ENCODE data around the gene FGD6. TPM values are rescaled to one million over a fixed set of nuclear protein-coding genes. Genes with fewer than 3 reads are reported as not detected.

FGD6 gene
- total RNA-seq, 4 donors from 2014 or later: 25.8 to 46.5 (median 36.3) TPM

DNA sequence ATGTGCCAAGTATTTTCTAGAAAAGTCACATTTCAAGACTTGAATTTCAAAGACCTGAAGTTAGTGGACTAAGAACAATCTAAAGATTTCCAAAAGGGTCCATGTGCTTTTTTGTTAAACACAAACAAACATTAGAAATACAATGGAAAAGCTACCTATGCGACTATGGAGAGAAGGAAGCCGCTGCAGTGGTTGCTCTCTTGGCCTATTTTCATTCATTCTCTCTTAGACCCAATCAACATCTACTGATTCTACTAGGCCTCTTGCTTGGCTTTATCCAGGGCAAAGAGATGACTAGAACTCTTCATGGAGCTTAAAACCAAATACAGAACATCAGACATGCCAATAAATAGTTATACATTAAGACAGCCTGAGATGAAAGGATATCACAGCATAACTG is 9.9 kb downstream of the FGD6 start:
- H3K4me3 ChIP-seq: no peak overlapping the region
- WGBS, 2 donors (ENCODE audit: low coverage in 1 of 2): 79 to 100% methylated on average over 2 of the region's 2 CpGs
- peaks cover 11 to 42% (median 14%) of the 10 kb centered on the region in 3 donors for H3K4me1 ChIP-seq
- TF ChIP-seq, protein P1, sequence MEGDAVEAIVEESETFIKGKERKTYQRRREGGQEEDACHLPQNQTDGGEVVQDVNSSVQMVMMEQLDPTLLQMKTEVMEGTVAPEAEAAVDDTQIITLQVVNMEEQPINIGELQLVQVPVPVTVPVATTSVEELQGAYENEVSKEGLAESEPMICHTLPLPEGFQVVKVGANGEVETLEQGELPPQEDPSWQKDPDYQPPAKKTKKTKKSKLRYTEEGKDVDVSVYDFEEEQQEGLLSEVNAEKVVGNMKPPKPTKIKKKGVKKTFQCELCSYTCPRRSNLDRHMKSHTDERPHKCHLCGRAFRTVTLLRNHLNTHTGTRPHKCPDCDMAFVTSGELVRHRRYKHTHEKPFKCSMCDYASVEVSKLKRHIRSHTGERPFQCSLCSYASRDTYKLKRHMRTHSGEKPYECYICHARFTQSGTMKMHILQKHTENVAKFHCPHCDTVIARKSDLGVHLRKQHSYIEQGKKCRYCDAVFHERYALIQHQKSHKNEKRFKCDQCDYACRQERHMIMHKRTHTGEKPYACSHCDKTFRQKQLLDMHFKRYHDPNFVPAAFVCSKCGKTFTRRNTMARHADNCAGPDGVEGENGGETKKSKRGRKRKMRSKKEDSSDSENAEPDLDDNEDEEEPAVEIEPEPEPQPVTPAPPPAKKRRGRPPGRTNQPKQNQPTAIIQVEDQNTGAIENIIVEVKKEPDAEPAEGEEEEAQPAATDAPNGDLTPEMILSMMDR (IDR thresholded peaks at IDR 0.05): no peak
- TF ChIP-seq POLR2A (IDR thresholded peaks at IDR 0.05): no peak
- TF ChIP-seq POLR2AphosphoS5 (IDR thresholded peaks at IDR 0.05): no peak
- no peak for TF ChIP-seq EP300 (IDR thresholded peaks at IDR 0.05)
- H3K27ac ChIP-seq: no peak overlapping the region
- no peaks in the 10 kb centered on the region for H3K9me3 ChIP-seq
- H3K36me3 ChIP-seq: no peaks in the 10 kb centered on the region
- no peak for ATAC-seq
- H3K27me3 ChIP-seq: no peaks in the 10 kb centered on the region

DNA sequence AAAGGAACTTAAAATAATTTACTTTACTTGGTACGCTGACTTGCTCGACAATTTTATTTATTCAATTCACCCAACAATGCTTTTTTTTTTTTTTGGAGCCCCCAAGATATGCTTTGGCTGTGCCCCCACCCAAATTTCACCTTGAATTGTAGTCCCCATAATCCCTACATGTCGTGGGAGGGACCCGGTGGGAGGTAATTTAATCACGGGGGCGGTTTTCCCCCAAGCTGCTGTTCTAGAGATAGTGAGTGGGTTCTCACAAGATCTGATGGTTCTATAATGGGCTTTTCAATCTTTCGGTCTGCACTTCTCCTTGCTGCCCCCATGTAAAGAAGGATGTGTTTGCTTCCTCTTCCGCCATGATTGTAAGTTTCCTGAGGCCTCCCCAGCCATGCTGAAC is 10.4 kb downstream of the FGD6 start:
- 92 to 96% methylated on average over 6 to 8 of the region's 8 CpGs for WGBS, 2 donors (ENCODE audit: low coverage in 1 of 2)
- ATAC-seq: no peak
- H3K4me1 ChIP-seq: peaks cover 11 to 47% (median 14%) of the 10 kb centered on the region in 3 donors
- TF ChIP-seq EP300 (IDR thresholded peaks at IDR 0.05): no peak
- no peak for TF ChIP-seq POLR2A (IDR thresholded peaks at IDR 0.05)
- no peak for TF ChIP-seq POLR2AphosphoS5 (IDR thresholded peaks at IDR 0.05)
- TF ChIP-seq, protein P1 (IDR thresholded peaks at IDR 0.05): no peak
- H3K27ac ChIP-seq: peak overlapping the region in 1 of 4 donors; percentile 77
- H3K4me3 ChIP-seq: no peak overlapping the region
- no peaks in the 10 kb centered on the region for H3K9me3 ChIP-seq
- H3K36me3 ChIP-seq: no peaks in the 10 kb centered on the region
- no peaks in the 10 kb centered on the region for H3K27me3 ChIP-seq

DNA sequence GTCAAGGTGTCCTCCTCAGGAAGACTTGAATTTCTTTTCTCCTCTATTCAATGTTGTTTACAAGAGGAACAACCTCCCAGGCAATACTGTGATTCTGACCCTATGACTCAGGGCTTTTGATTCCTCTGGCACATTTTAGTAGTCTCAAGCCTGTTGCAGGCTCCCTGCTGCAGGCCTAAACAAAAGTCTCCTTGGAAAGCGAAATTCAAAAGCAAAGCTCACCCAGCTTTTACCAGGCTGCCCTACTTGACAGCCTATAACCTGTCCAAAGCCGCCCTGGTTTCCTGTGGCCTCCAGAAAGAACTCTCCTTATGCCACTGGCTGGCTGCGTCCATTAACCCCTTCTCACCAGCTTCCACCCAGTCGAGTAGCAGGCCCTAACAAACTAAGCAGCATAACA is 11.6 kb downstream of the FGD6 start:
- no peak overlapping the region for H3K4me3 ChIP-seq
- H3K4me1 ChIP-seq: peaks cover 11 to 57% (median 19%) of the 10 kb centered on the region in 3 donors
- 22 to 40% methylated on average over 1 to 4 of the region's 4 CpGs for WGBS, 2 donors (ENCODE audit: low coverage in 1 of 2)
- ATAC-seq: peak; percentile 82
- peak overlapping the region; percentile 76 to 89 (median 77) for H3K27ac ChIP-seq
- no peak for TF ChIP-seq EP300 (IDR thresholded peaks at IDR 0.05)
- TF ChIP-seq, protein P1 (IDR thresholded peaks at IDR 0.05): no peak
- TF ChIP-seq POLR2AphosphoS5 (IDR thresholded peaks at IDR 0.05): peak; percentile 42
- no peak for TF ChIP-seq POLR2A (IDR thresholded peaks at IDR 0.05)
- H3K36me3 ChIP-seq: no peaks in the 10 kb centered on the region
- no peaks in the 10 kb centered on the region for H3K9me3 ChIP-seq
- H3K27me3 ChIP-seq: no peaks in the 10 kb centered on the region

DNA sequence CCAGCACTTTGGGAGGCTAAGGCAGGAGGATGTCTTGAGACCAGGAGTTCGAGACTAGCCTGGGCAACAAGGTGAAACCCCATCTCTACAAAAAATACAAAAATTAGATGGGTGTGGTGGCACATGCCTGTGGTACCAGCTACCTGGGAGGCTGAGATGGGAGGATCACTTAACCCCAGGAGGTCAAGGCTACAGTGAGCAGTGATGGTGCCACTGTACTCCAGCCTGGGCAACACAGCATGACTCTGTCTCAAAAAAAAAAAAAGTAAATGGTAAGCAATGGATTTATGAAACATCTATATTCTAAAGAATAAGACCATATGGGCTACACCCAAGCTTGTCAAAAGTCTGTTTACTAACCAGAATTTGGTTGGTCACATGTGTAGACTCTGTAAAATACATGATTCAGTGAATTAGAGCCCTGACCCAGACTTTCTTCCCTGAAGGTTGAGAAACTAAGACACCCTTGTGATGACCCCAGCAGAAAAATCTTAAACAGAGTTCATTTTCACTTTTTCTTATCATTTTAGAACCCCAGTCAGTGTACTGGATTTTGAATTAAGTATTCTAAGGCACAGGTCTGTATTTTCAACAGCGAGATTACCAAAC is 12.1 kb downstream of the FGD6 start:
- Histone ChIP-seq H3K36me3 (no peaks in the 10 kb centered on the region), H3K27me3 (no peaks in the 10 kb centered on the region), H3K4me1 (peaks cover 14 to 63% (median 19%) of the 10 kb centered on the region in 3 donors), H3K27ac (peak overlapping the region; percentile 76 to 89 (median 77)), H3K9me3 (no peaks in the 10 kb centered on the region), H3K4me3 (no peak overlapping the region)
- WGBS, 2 donors (ENCODE audit: low coverage in 1 of 2): 83 to 90% methylated on average over 2 of the region's 2 CpGs
- TF ChIP-seq POLR2A (IDR thresholded peaks at IDR 0.05): no peak
- no peak for TF ChIP-seq POLR2AphosphoS5 (IDR thresholded peaks at IDR 0.05)
- TF ChIP-seq, protein P1 (IDR thresholded peaks at IDR 0.05): no peak
- no peak for TF ChIP-seq EP300 (IDR thresholded peaks at IDR 0.05)
- no peak for ATAC-seq

Data from gastroesophageal sphincter (tissue), 4 donors.